Measurements from ENCODE around the gene CACNB1.

The CACNB1 gene

GRCh38 chr17:39209317-39210092 lies 12.0 kb upstream of the CACNB1 start:
- TF ChIP-seq ZFX (IDR thresholded peaks at IDR 0.05; ENCODE audit: borderline replicate concordance), result no peak
- TF ChIP-seq, protein P1, sequence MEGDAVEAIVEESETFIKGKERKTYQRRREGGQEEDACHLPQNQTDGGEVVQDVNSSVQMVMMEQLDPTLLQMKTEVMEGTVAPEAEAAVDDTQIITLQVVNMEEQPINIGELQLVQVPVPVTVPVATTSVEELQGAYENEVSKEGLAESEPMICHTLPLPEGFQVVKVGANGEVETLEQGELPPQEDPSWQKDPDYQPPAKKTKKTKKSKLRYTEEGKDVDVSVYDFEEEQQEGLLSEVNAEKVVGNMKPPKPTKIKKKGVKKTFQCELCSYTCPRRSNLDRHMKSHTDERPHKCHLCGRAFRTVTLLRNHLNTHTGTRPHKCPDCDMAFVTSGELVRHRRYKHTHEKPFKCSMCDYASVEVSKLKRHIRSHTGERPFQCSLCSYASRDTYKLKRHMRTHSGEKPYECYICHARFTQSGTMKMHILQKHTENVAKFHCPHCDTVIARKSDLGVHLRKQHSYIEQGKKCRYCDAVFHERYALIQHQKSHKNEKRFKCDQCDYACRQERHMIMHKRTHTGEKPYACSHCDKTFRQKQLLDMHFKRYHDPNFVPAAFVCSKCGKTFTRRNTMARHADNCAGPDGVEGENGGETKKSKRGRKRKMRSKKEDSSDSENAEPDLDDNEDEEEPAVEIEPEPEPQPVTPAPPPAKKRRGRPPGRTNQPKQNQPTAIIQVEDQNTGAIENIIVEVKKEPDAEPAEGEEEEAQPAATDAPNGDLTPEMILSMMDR (IDR thresholded peaks at IDR 0.05), result no peak
- H3K27ac ChIP-seq, result no peak overlapping the region

GRCh38 chr17:39208893-39209292 lies 11.4 kb upstream of the CACNB1 start:
- TF ChIP-seq, protein P1 (IDR thresholded peaks at IDR 0.05), result no peak
- TF ChIP-seq ZFX (IDR thresholded peaks at IDR 0.05; ENCODE audit: borderline replicate concordance), result no peak

DNA sequence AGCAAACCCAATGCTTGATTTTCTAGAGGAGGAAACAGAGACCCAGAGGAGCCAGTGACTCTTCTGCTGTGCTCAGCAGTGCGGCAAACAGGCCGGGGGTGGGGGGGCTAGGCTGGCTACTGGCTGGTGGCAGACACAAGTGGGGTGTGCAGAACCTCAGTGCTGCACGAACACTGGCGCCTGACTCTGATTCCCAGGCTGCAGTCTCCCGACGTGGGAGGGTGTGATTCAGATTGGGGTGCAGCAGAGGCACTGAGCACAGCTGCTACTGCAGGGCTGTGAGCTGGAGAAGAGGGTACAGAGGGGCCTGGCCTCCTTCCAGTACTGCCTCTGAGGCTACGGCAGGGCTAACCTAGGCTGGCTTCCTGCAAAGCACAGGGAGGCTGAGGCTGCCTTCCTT lies 10.7 kb upstream of the CACNB1 start:
- H3K27ac ChIP-seq, result no peak overlapping the region
- TF ChIP-seq ZFX (IDR thresholded peaks at IDR 0.05; ENCODE audit: borderline replicate concordance), result no peak
- TF ChIP-seq, protein P1 (IDR thresholded peaks at IDR 0.05), result no peak

More at GRCh38 chr17:39208893-39209292, 11.4 kb upstream of the CACNB1 start:
- no peak overlapping the region for H3K27ac ChIP-seq

DNA sequence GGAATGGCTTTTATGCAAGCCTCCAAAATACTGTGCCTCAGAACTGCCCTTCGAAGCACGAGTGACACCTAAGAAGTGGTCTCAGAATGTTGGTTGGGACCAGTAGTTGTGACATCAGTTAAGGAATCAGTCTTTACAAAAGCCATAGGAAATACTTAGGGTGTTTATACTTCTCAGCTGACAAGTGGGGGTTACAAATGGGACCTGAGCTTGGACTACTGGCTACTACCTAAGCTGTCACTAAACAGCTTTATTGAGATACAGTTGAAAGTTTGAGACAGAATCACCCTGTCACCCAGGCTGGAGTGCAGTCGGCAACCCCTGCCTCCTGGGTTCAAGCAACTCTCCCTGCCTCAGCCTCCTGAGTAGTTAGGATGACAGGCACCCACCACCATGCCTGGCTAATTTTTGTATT lies 7.7 kb upstream of the CACNB1 start:
- no peak for TF ChIP-seq ZFX (IDR thresholded peaks at IDR 0.05; ENCODE audit: borderline replicate concordance)
- TF ChIP-seq, protein P1 (IDR thresholded peaks at IDR 0.05), result no peak
- no peak overlapping the region for H3K27ac ChIP-seq

- TF ChIP-seq ZFX (IDR thresholded peaks at IDR 0.05; ENCODE audit: borderline replicate concordance), result no peak
- 0 out of 2 replicates have a peak overlapping the region, but pooled peaks have one; percentile 15 for H3K27ac ChIP-seq
Measured at GRCh38 chr17:39204245-39204644, 6.8 kb upstream of the CACNB1 start.

- H3K27ac ChIP-seq, result peak overlapping the region; percentile 88
- TF ChIP-seq ZFX (IDR thresholded peaks at IDR 0.05; ENCODE audit: borderline replicate concordance), result no peak
- TF ChIP-seq, protein P1 (IDR thresholded peaks at IDR 0.05), result no peak
Measured at GRCh38 chr17:39200957-39201510, 3.6 kb upstream of the CACNB1 start.

DNA sequence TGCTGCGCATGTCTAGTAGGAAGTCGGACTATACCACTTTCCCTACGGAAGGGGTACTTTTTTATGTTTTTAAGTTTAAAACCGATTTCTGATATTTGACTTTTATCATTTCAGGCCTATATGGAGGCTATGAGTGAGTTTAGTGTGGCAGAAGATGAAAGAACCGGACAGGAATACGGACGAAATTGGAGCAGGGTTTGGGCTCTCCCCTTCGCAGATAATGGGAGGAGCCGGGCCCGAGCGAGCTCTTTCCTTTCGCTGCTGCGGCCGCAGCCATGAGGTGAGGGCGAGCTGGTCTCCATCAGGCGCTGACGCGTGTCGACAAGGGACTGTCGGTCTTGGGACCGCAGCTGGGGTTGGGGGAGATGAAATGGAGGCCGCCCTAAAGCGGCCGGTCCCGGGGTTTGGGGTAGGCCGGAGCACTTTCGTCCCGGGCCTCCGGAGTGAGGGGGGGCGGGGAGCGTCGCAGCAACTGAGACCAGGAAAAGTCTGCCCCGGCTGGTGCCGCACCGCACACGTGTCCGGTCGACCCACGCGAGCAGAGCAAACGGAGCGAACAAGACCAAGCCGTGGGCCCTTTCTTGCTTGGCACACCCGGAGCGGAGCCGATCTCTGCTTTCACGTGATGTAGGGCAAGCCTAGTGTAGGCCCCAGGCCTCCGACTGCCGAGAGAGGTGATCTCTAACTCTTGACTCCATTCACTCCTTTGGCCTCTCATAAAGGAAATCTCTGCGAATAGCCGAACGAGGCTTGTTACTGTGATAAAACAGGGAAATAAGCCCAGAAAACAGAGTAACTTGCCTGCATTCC lies 2.8 kb upstream of the CACNB1 start, which contains the start of gene RPL19:
Gene RPL19 (plus strand): TSS at position 214 of the 810 bp plus-strand sequence. CDS start 62 bp downstream, at position 276.
- no peak for TF ChIP-seq ZFX (IDR thresholded peaks at IDR 0.05; ENCODE audit: borderline replicate concordance)
- TF ChIP-seq, protein P1 (IDR thresholded peaks at IDR 0.05), result no peak
- H3K27ac ChIP-seq, result peak within 1 kb of the TSS; percentile 88

Data from 22Rv1 (cell line).